DND-41 (cell line): ENCODE measurements around the gene GSTP1.
A peak's percentile ranks its signal among the peaks of the same experiment; 100 is the strongest.

Experiments
- ATAC-seq: fragments of 200-7000 bp; cut with Tn5 transposase; 3 replicates; pipeline ENCODE4 v1.9.1; 2021; ENCODE audit warnings: low read depth; ENCODE audit not compliant: insufficient read depth
- DNase-seq: peaks from one replicate; pipeline ENCODE4 v3.0.0-alpha.2; 2020
- H2AFZ ChIP-seq: 2 replicates; pipeline ENCODE4 v1.6.0; 2012; ENCODE audit warnings: low read depth, low read length
- H3K27ac ChIP-seq: 2 replicates; pipeline ENCODE4 v1.5.1; 2012; ENCODE audit warnings: low read length, inconsistent platforms
- H3K27me3 ChIP-seq: fragments of 200-600 bp; sonication (generic); 2 replicates; pipeline ENCODE4 v1.6.0; 2012; ENCODE audit warnings: low read length, mild to moderate bottlenecking, inconsistent platforms; ENCODE audit not compliant: insufficient read depth, poor library complexity
- H3K36me3 ChIP-seq: 2 replicates; pipeline ENCODE4 v1.5.1; 2012; ENCODE audit warnings: low read length, inconsistent platforms; ENCODE audit not compliant: insufficient read depth
- H3K4me1 ChIP-seq: 2 replicates; pipeline ENCODE4 v1.5.1; 2012; ENCODE audit warnings: mild to moderate bottlenecking, low read length; ENCODE audit not compliant: insufficient read depth
- H3K4me2 ChIP-seq: 2 replicates; pipeline ENCODE4 v1.6.0; 2012; ENCODE audit warnings: mild to moderate bottlenecking, moderate library complexity, low read length, inconsistent platforms; ENCODE audit not compliant: insufficient read depth
- H3K4me3 ChIP-seq, 2 experiments: fragments of 200-600 bp in 1 of 2; shearing (Covaris generic) in 1 of 2; 2 replicates each; pipeline ENCODE4 v1.5.1; 2012 to 2016; ENCODE audit warnings: inconsistent platforms in 2 of 2, low read length in 2 of 2, mild to moderate bottlenecking in 2 of 2, low read depth in 1 of 2, moderate library complexity in 1 of 2
- H3K79me2 ChIP-seq: 2 replicates; pipeline ENCODE4 v1.6.0; 2012; ENCODE audit warnings: low read length, inconsistent platforms; ENCODE audit not compliant: insufficient read depth
- H3K9ac ChIP-seq: 2 replicates; pipeline ENCODE4 v1.6.0; 2012; ENCODE audit warnings: low read depth, mild to moderate bottlenecking, inconsistent platforms, low read length, moderate library complexity
- H3K9me3 ChIP-seq: 2 replicates; pipeline ENCODE4 v1.5.1; 2012; ENCODE audit warnings: low read length, moderate library complexity, mild to moderate bottlenecking, inconsistent platforms; ENCODE audit not compliant: insufficient read depth, severe bottlenecking
- H4K20me1 ChIP-seq: 2 replicates; pipeline ENCODE4 v1.6.0; 2012; ENCODE audit warnings: low read length; ENCODE audit not compliant: insufficient read depth
- EZH2 ChIP-seq: IDR thresholded peaks from 3 replicates; pipeline ENCODE4 v1.6.1; 2012; ENCODE audit warnings: borderline replicate concordance, low read depth, mild to moderate bottlenecking, moderate library complexity, low read length, inconsistent platforms; ENCODE audit not compliant: severe bottlenecking
- TF ChIP-seq, protein P1 (sequence below): IDR thresholded peaks from 2 replicates; pipeline ENCODE4 v1.5.1; 2012; ENCODE audit warnings: borderline replicate concordance, low read length, moderate library complexity, mild to moderate bottlenecking; ENCODE audit not compliant: poor library complexity, severe bottlenecking; ENCODE audit errors: extremely low read depth

Gene GSTP1

DNA sequence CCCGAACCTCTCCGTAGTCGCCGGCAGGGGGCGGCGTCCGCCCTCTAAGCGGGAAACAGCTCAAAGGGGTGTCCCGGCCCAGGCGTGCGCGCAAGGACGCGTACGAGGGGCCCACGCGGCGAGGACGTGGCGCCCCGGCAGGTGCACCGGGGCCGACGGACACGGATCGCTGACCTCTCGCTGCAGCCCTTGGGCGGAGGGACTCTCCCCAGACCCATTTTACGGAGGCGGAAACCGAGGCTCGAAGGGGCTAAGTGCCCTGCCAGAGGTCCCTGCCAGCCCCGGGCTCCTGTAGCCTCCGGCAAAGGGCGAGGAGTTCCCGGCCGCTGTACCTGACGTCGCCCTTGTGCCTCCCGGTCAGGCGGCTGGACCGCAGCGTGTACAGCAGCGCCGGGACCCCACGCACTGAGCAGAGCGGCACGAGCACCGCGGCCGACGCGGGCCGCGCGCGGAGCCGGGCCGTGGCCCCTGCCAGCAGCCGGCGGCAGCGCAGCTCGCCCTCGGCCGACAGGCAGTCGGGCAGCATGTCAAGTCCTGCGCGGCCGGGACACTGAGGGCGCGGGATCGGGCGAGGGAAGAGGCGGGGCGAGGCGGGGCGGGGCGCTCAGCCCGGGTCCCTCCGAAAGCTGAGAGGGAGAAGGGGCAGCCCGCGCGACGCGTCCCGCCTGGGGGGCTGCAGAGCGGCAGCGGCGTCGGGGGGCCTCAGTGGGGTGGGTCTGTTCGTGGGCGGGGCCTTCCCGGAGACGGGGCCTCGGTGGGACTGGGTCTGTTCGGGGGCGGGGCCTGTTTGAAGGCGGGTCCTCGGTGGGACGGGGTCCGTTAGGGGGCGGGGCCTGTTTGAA lies 46.0 kb downstream of the GSTP1 start, which contains the start of gene NUDT8:
Gene NUDT8, minus strand, starts transcription at position 552 of the 842 bp plus-strand sequence. Its CDS starts 26 bp downstream, at position 526.
- Histone ChIP-seq H2AFZ (peak within 1 kb of the TSS; percentile 92), H3K27ac (peak within 1 kb of the TSS; percentile 97), H3K9me3 (no peaks in the 10 kb centered on the region), H4K20me1 (no peaks in the 10 kb centered on the region), H3K27me3 (no peaks in the 10 kb centered on the region), H3K79me2 (peaks cover 25% of the 10 kb centered on the region), H3K36me3 (peaks cover 25% of the 10 kb centered on the region), H3K4me3 (peak within 1 kb of the TSS; percentile 45 to 96), H3K4me2 (peak within 1 kb of the TSS; percentile 98), H3K9ac (peak within 1 kb of the TSS; percentile 99), H3K4me1 (peaks cover 66% of the 10 kb centered on the region)
- ATAC-seq (peak; percentile 66), DNase-seq (peak; percentile 92)
- TF ChIP-seq EZH2 = no peak
- TF ChIP-seq, protein P1, sequence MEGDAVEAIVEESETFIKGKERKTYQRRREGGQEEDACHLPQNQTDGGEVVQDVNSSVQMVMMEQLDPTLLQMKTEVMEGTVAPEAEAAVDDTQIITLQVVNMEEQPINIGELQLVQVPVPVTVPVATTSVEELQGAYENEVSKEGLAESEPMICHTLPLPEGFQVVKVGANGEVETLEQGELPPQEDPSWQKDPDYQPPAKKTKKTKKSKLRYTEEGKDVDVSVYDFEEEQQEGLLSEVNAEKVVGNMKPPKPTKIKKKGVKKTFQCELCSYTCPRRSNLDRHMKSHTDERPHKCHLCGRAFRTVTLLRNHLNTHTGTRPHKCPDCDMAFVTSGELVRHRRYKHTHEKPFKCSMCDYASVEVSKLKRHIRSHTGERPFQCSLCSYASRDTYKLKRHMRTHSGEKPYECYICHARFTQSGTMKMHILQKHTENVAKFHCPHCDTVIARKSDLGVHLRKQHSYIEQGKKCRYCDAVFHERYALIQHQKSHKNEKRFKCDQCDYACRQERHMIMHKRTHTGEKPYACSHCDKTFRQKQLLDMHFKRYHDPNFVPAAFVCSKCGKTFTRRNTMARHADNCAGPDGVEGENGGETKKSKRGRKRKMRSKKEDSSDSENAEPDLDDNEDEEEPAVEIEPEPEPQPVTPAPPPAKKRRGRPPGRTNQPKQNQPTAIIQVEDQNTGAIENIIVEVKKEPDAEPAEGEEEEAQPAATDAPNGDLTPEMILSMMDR = peak; percentile 94

DNA sequence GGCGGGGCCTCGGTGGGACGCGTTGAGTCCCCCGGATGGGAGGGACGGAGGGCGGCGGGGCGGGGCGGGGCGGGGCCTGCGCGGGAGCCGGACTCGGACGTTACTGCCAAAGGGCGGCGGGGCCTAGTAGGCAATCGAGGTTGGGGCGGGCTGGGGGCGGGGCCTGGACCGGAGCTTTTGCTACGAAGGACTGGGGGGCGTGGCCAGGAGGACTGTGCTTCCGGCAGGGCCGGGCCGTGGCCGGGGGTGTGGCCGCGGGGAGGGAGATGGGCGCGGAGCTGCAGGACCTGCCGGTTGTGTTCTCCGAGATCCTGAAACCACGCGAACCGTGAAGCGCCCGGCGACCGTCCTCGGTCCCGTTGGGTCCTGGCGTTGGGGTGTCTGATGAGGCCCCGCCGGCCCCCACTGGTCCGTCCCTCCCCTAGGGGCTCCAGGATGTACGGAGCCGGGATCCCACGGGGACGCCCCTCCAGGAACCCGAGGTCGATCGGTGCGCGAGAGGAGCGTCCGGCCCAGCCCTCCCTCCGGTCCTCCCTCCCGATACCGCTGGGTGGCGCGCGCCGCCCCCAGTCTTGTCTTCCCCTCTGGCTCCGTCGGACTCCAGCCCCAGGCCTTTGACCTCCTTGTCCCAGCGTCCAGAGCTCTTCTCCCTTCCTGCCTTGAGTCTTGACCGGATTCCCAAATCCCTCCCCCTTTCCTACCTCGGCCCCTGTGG lies 46.8 kb downstream of the GSTP1 start:
- peaks cover 25% of the 10 kb centered on the region for H3K79me2 ChIP-seq
- ATAC-seq (peak; percentile 66), DNase-seq (peak; percentile 98)
- peak overlapping the region; percentile 45 to 84 for H3K4me3 ChIP-seq
- no peak for TF ChIP-seq EZH2
- TF ChIP-seq, protein P1 = peak; percentile 88
- peak overlapping the region; percentile 98 for H3K4me2 ChIP-seq
- peak overlapping the region; percentile 97 for H3K27ac ChIP-seq
- H2AFZ ChIP-seq = peak overlapping the region; percentile 92
- H3K4me1 ChIP-seq = peaks cover 61% of the 10 kb centered on the region
- no peaks in the 10 kb centered on the region for H3K9me3 ChIP-seq
- H3K36me3 ChIP-seq = peaks cover 25% of the 10 kb centered on the region
- H3K9ac ChIP-seq = peak overlapping the region; percentile 90
- no peaks in the 10 kb centered on the region for H4K20me1 ChIP-seq
- no peaks in the 10 kb centered on the region for H3K27me3 ChIP-seq

DNA sequence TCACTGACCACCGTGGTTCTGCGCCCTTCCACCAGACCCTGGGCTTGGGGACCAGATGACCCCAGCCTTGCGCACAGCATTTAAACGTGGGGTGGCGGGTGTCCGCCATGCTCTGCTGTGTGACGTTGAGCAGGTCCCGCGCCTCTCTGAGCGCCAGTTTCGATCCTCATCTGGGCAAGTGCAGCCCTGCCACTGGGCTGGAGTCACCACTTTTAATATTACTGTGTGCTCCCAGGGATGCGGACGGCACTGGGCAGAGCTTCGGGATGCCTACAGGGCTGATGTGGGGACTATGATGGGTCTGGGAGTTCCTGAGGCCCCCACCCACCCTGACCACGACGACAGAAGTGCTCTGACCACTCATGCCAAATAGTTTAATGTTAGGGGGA lies 47.3 kb downstream of the GSTP1 start:
- Histone ChIP-seq H3K36me3 (peaks cover 25% of the 10 kb centered on the region), H3K4me3 (peak overlapping the region; percentile 45 to 84), H3K27ac (peak overlapping the region; percentile 97), H4K20me1 (no peaks in the 10 kb centered on the region), H3K4me1 (peaks cover 57% of the 10 kb centered on the region), H3K79me2 (peaks cover 25% of the 10 kb centered on the region), H3K4me2 (peak overlapping the region; percentile 98), H3K9ac (peak overlapping the region; percentile 90), H3K27me3 (no peaks in the 10 kb centered on the region), H3K9me3 (no peaks in the 10 kb centered on the region), H2AFZ (peak overlapping the region; percentile 92)
- ATAC-seq (no peak), DNase-seq (no peak)
- TF ChIP-seq EZH2 = no peak
- TF ChIP-seq, protein P1 = no peak
